KOPT-K1 (cell line): Measurements from ENCODE around the gene RABL6.
"Not testable (repeated sequence)": the region's sequence is repeated elsewhere in the genome, so short reads cannot be mapped to it uniquely, and the experiment has no call there.

ENCODE experiments used
- H3K27ac ChIP-seq: fragments of 200-600 bp; sonication (generic); 2 replicates; pipeline ENCODE4 v1.5.1; 2016; ENCODE audit warnings: antibody characterized with exemption, mild to moderate bottlenecking, low read depth, low read length; ENCODE audit not compliant: poor library complexity, severe bottlenecking
- H3K36me3 ChIP-seq: fragments of 200-600 bp; sonication (generic); 2 replicates; pipeline ENCODE4 v1.5.1; 2017; ENCODE audit warnings: antibody characterized with exemption, mild to moderate bottlenecking, low read length, moderate library complexity; ENCODE audit not compliant: insufficient read depth
- H3K9me3 ChIP-seq: fragments of 200-600 bp; sonication (generic); 2 replicates; pipeline ENCODE4 v1.5.1; 2017; ENCODE audit warnings: antibody characterized with exemption, low read length, mild to moderate bottlenecking; ENCODE audit not compliant: insufficient read depth, poor library complexity, severe bottlenecking

Gene RABL6, protein sequence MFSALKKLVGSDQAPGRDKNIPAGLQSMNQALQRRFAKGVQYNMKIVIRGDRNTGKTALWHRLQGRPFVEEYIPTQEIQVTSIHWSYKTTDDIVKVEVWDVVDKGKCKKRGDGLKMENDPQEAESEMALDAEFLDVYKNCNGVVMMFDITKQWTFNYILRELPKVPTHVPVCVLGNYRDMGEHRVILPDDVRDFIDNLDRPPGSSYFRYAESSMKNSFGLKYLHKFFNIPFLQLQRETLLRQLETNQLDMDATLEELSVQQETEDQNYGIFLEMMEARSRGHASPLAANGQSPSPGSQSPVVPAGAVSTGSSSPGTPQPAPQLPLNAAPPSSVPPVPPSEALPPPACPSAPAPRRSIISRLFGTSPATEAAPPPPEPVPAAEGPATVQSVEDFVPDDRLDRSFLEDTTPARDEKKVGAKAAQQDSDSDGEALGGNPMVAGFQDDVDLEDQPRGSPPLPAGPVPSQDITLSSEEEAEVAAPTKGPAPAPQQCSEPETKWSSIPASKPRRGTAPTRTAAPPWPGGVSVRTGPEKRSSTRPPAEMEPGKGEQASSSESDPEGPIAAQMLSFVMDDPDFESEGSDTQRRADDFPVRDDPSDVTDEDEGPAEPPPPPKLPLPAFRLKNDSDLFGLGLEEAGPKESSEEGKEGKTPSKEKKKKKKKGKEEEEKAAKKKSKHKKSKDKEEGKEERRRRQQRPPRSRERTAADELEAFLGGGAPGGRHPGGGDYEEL

DNA sequence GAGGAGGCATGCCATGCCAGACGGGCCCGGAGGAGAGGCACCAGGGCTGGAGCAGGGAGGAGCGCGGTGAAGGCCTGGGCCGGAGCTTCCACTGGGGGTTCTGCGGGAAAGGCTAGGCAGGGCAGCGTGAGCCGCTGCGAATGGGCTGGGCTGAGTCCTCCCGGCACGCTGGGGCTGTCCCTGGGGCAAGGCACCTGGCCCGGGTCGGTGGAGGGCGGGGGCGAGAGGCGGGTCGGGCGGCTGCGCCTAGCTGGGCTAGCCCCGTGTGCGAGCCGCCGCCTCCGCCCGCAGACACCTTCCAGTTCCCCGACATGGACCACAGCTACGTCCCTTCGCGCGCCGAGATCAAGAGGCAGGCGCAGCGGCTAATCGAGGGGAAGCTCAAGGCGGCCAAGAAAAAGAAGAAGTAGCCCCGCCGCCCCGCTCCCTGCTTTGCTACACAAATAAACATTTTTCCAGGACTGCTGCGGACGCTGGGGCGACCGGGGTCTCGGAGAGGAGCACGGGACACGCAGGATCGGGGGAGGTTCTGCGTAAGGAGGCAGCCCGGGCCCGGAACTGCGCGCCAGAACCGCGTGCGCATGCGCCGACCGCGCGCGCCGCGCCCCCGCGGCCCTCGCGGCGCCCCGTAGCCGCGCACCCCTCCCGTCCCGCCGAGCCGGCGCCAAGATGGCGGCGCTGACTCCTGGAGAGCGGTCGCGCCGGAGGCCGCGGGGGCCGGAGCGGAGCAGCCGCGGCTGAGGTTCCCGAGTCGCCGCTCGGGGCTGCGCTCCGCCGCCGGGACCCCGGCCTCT lies at the start of gene RABL6:
TSS of gene RABL6 (plus strand) at position 668 of the 794 bp plus-strand sequence. CDS start 249 bp downstream, outside the sequence.
- peaks cover 27% of the 10 kb centered on the region; the same call in 1 of the 2 replicates for H3K36me3 ChIP-seq
- peak within 1 kb of the TSS; percentile 84 for H3K27ac ChIP-seq
- H3K9me3 ChIP-seq: no peaks in the 10 kb centered on the region

DNA sequence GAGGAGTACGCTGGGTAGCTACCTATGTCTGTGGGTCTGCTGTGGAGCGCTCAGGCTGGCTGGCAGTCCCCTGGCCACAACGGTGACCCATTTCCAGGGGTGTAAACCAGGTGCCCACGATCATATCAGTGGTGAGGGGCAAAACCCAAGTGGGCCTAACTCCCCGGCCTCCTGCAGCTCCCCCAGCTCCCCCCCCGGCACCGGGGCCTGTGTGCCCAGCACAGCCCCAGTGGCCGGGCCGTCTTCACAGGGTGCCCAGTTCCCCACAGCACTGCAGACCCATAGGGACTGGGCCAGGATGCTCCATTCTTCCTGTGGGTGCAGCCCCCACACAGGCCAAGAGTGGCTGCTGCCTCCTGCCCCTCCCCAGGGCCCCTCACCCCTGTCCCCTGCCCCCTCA lies 48.7 kb upstream of the RABL6 start:
- Histone ChIP-seq H3K36me3 (no peaks in the 10 kb centered on the region), H3K27ac (no peak overlapping the region), H3K9me3 (no peaks in the 10 kb centered on the region)

DNA sequence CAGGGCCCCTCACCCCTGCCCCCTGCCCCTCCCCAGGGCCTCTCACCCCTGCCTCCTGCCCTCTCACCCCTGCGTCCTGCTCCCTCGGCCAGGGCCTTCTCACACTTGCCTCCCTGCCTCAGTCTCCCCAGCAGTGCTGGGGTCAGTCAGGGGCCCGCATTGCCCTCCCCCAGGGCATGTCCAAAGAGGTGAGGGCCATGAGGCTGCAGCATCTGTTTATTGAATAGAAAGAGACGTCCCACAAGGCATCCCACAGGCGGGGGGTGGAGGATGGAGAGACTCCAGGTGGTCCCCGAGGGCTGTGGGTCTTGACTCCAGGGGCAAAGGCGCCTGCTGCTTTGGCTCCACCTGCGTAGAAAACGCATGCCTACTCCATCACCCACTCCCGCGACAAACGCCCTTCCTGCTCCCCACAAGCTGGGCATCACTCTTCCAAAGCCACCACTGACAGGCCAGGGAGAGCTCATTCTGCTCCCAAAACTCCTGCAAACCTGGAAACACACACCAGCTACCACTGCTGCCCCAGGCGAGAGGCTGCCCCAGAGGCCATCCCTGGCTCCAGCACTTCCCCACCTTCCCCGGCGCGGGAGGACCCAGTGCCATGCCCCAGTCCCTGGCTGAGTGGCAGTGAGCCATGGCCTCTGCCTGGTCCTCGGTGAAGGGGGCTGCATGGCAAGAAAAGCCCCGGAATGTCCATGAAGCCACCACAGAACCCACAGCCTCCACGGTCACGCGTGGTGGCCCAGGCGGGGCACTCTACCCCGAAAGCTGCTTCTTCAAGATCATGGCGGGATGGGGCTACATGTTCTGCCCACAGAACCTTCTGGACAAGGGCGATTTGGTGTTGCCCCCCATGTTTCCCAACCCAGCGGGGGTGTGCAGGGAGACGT lies 48.1 kb upstream of the RABL6 start:
- no peaks in the 10 kb centered on the region for H3K36me3 ChIP-seq
- no peak overlapping the region for H3K27ac ChIP-seq
- no peaks in the 10 kb centered on the region for H3K9me3 ChIP-seq

DNA sequence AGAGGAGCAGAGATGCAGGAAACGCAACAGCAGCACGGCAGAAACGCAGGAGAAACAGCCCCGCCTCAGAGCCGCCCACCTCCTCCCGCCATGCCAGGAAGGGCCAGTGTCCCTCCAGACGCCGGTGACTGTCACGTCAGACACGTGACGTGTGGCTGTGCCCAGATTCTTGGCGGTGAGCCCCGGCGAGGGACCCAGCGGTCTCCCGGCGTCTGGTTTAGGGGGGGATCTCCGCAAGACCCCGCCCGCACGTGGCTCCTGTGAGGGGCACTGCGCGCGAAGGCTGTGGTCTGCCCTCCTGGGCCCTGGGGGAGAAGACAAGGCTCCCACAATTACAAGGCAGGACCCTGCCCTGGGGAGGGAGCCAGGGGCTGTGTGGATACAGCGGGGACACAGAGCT lies 47.3 kb upstream of the RABL6 start:
- Histone ChIP-seq H3K9me3 (no peaks in the 10 kb centered on the region), H3K36me3 (no peaks in the 10 kb centered on the region), H3K27ac (no peak overlapping the region)

DNA sequence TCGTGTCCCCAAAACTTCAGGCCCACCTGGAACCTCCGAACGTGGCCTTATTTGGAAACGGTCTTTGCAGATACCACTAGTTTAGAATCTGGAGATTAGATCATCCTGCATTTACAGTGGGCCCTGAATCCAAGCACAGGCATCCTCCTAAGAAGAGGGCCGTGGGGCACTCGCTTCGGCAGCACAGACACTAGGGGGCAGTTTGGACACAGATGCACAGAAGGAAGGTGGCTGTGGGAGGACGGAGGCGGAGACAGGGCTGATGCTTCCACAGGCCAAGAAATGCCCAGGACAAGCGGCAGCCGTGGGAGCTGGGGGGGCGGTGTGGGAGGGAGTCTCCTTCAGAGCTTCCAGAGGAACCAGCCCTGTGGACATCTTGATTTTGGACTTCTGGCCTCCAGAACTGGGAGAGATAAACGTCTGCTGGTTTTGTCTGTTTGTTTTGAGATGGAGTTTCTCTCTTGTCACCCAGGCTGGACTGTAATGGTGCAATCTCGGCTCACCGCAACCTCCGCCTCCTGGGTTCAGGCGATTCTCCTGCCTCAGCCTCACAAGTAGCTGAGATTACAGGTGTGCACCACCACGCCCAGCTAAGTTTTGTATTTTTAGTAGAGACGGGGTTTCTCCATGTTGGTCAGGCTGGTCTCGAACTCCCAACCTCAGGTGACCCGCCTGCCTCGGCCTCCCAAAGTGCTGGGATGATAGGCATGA lies 46.8 kb upstream of the RABL6 start:
- not testable (repeated sequence) for H3K9me3 ChIP-seq, H3K27ac ChIP-seq, H3K36me3 ChIP-seq

DNA sequence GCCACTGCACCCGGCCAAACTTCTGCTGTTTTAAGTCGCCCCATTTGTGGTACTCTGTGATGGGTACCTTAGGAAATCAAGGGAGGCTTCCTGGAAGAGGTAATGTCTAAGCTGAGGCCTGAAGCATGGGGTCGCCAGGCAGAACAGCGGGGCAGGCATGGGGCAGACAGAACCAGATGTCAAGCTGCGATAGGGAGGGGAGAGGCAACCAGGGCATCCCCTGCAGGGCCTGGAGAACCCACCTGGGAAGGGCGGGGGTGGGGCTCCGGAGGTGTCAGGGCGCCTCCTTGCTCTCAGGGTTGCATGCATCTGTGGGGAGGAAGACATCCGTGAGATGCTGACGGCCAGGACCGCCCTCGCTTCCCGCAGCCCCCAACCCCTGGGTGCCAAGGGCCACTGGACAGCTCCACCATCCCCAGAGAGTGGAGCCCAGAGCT lies 46.2 kb upstream of the RABL6 start:
- Histone ChIP-seq H3K9me3 (no peaks in the 10 kb centered on the region), H3K36me3 (no peaks in the 10 kb centered on the region), H3K27ac (no peak overlapping the region)

DNA sequence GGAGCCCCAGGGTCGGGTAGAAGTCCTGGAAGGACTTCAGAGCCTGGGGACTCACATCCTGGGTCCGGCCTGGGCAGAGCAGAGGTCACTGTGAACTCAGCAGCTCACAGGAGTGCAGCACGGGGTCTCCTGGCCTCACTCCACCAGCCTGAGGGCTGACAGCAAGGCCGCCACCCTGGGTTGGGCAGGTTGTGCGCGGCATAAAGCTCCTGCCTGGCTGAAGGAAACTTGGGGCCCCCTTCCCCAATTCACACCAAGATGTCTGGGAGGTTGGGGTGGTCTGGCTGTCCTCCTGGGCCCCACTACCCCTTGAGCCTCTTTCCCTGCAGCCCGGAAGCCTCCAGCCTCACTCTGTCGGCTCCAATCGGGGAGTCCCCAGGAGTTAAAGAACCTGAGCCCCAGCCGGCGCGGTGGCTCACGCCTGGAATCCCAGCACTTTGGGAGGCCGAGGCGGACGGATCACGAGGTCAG lies 45.5 kb upstream of the RABL6 start:
- Histone ChIP-seq H3K27ac (no peak overlapping the region), H3K36me3 (no peaks in the 10 kb centered on the region), H3K9me3 (no peaks in the 10 kb centered on the region)

DNA sequence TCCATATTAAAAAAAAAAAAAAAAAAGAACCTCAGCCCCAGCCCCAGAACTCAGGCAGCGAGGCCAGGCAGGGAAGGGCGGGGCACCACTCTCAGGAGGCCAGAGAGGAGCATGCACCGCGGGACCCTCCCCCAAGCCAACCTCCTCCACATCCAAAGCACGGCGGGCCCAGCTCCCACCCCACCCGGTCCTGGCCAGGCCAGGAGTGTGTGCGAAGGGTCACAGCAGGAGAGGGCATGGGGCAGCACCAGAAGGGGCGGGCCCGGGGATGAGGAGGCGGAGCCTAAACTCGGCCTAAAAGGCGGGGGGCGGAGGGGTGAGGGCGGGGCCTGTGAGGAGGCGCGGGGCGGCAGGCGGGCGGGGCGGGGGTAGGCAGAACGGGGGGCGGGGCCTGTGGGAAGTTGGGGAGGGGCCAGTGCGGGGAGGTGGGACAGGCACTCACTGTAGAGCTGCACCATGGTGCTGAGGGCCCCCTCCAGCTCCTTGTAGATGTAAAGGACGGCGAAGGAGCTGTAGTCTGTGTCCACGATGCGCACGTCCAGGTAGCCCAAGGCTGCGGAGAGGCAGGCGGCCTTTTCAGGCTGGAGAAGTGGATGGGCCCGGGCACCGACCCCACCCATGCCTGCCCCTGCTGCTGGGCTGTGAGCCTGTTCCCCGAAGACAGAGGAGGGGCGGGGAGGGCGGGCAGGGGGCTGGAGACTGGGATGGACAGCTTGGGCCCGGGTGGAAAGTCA lies 44.7 kb upstream of the RABL6 start:
- Histone ChIP-seq H3K36me3 (no peaks in the 10 kb centered on the region), H3K27ac (no peak overlapping the region)

DNA sequence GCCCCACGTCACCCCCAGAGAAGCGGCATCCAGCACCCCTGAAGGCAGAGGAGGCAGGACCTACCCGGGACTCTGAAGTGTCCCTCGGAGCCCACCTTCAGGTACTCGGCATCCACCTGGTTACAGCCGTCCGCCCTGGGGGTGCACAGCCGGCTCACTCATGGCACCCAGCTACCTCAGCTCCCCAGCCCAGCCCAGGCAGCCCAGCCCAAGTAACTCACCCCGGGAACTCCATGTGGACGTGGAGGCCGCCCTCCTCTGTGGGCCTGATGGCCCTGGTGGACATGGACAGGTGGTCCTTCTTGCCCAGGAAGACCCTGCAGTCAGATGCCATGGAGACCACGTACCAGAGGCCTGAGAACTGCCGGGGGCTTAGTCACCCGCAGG lies 44.1 kb upstream of the RABL6 start:
- Histone ChIP-seq H3K9me3 (no peaks in the 10 kb centered on the region), H3K27ac (no peak overlapping the region), H3K36me3 (no peaks in the 10 kb centered on the region)

More for the DNA sequence above, 44.7 kb upstream of the RABL6 start:
- H3K9me3 ChIP-seq: no peaks in the 10 kb centered on the region

DNA sequence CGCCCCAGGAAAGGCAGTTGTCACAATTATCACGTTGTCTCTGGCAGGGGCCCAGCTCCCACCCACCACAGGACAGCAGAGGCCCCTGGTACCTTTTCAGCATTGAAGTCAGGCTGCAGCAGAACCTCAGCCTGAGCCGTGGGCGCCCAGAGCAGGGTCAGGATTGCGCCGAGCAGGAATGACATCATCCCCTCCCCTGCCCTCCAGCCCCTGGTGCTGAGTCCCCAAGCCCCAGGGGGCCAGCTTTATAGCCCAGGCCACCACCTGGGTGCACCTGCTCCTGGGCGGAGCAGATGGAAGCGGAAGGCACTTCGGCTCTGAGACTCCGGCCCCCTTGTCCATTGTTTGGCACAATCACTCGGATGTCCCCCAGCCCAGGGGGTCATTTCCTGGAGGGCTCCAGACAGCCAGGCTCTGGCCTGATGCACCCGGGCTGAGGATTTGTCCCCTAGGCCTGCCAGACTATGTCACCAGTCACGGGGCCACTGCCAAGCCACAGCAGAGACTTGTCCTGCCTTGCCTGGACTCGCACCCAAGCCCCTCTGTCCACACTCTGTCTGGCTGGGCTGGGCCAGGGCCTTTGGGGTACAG lies 43.4 kb upstream of the RABL6 start, which contains the start of gene LCN15:
TSS of gene LCN15 (minus strand) at position 218 of the 591 bp plus-strand sequence. CDS start at position 188, 30 bp downstream.
- no peak within 1 kb of the TSS for H3K27ac ChIP-seq
- H3K9me3 ChIP-seq: no peaks in the 10 kb centered on the region
- H3K36me3 ChIP-seq: no peaks in the 10 kb centered on the region

DNA sequence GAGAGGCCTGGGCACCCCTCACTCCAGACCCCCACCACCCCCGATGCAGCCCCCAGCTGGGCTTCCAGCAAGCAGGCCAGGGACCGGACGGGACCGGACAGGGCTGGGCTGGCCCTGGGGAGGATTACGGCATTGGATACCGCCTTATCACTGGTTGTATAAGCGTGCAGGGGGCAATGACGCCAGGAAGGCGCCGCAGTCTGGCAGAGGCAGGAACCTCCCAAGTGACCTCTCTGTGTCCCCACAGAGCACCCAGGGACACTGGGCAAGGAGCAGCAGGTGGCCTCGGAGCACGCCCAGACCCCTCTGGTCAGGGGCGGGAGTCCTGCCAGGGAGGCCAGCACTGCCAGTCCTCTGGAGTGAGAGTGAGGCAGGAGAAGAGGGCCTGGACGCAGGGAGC lies 42.7 kb upstream of the RABL6 start:
- H3K36me3 ChIP-seq: no peaks in the 10 kb centered on the region
- H3K9me3 ChIP-seq: no peaks in the 10 kb centered on the region
- no peak overlapping the region for H3K27ac ChIP-seq

DNA sequence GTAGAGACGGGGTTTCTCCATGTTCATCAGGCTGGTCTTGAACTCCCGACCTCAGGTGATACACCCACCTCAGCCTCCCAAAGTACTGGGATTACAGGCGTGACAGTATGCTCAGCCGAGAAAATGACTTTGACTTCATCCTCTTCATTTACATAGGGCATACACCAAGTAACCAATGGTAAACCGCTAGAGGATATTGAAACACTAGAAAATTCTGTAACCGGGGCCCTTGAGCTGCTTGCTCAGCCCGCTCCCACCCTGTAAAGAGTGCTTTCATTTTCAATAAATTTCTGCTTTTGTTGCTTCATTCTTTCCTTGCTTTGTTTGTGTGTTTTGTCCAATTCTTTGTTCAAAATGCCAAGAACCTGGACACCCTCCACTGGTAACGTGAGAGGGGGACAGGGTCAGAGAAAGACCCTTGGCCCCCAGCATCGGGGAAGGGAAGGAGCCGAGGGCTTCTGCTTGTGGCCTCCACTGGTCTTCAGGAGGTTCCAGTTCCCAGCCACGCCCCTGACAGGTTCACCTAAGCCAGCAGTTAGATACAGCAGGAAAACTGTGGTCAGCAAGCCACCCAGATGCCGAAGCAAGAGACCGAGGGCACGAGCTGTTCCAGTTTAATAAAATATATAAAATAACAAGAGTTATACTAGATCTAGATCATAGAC lies 41.9 kb upstream of the RABL6 start:
- H3K36me3 ChIP-seq, H3K9me3 ChIP-seq, H3K27ac ChIP-seq: not testable (repeated sequence)
